Measurements from ENCODE around the gene WDR12.
"Not testable (repeated sequence)": the region's sequence is repeated elsewhere in the genome, so short reads cannot be mapped to it uniquely, and the experiment has no call there.

WDR12 gene

DNA sequence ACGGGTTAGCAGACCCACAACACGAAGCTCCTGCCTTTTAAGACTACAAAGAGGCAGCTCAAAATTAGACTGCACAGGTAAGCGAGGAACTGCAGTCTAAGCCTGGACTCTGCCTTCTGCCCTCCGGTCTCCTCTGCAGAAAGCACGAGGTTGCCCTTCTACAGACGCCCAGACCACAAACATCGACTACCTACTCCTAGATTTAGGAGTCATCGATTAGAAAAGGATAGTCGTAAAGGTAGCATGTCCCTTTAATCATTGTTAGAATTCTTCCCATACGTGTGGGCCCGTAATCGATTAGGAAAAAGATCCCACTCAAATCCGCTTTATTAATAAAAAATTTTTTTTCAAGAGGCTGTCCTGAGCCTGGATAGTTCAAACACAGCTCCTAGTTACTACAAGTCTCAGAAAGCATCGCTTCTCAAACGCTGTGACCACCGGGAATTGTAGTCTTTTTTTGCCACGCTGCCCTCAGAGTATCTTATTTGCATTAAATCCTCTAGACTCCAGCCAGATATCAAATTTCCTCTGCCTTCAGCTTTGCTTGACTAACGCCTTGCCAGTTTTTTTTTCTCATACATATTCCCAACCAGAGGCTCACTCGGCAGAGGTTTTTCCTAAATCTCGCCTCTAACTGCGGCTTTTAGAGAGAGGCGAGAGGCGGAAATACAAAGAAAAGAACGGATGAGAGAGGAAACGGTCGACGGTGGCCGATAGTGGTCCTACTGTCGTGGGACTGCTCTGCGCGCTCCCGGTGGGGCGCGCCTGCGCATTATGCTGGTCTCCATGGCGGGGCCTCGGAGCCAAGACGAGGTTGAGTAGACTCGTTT is at the start of gene WDR12, which contains the start of gene CARF:
Gene WDR12, minus strand, starts transcription at position 162 of the 830 bp plus-strand sequence. CDS start 197 bp downstream, outside the sequence.
Gene CARF, plus strand, starts transcription at position 764 of the 830 bp plus-strand sequence. CDS start 29,628 bp downstream, outside the sequence.
- TF ChIP-seq CTCF (IDR thresholded peaks at IDR 0.05; ENCODE audit: control extremely low read depth, extremely low read depth, low read depth, missing control alignments) = no peak
- ChIA-PET CTCF (interaction anchor here (1.0 to 1.4 kb wide), 3 partner anchors 107 to 323 kb away, joined by 3 to 4 read pairs (median 3); no protein-coding TSS in a partner anchor), POLR2A (no interaction called here)
- DNase-seq (ENCODE audit: extremely low spot score) = peak; percentile 92

DNA sequence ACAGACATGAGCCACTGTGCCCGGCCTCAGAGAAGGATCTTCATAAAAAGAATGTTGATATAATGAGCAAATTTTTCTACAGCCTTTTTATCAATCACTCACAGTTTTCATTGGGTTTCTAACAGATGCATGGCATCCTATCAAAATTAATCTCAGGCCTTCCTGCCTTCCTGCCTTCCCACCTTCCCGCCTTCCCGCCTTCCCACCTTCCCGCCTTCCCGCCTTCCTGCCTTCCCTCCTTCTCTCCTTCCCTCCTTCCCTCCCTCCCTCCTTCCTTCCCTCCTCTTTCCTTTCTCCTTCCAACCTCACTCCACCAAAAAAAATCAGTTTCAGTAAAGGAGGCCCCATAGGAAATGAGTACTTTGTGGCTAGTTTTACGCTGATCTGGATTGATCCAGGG is 49.1 kb upstream of the WDR12 start:
- TF ChIP-seq CTCF (IDR thresholded peaks at IDR 0.05; ENCODE audit: control extremely low read depth, extremely low read depth, low read depth, missing control alignments) = no peak
- CTCF ChIA-PET = no interaction called here
- no peak for DNase-seq (ENCODE audit: extremely low spot score)
- POLR2A ChIA-PET = no interaction called here

DNA sequence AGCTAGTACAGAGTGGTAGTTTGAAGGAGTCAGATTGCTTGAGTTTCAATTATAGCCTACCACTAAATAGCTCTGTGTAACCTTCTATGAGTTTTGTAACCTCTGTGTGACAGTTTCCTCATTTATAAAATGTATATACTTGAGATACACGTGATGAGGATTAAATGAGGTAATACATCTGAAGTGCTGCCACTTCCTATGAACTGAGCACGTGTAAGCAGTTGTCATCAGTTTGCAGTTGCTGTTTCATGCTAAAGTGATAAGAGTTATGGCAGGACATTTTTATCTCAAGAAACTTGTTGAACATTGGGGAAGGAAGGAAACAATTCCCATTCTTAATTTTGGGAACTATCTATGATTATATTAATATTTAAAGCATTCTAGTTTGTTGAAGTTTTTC is 39.1 kb upstream of the WDR12 start:
- ChIA-PET POLR2A (no interaction called here), CTCF (interaction anchor here (1.0 to 2.6 kb wide), 3 partner anchors 10 to 35 kb away, joined by 3 to 7 read pairs (median 4); no protein-coding TSS in a partner anchor)
- no peak for DNase-seq (ENCODE audit: extremely low spot score)
- no peak for TF ChIP-seq CTCF (IDR thresholded peaks at IDR 0.05; ENCODE audit: control extremely low read depth, extremely low read depth, low read depth, missing control alignments)

DNA sequence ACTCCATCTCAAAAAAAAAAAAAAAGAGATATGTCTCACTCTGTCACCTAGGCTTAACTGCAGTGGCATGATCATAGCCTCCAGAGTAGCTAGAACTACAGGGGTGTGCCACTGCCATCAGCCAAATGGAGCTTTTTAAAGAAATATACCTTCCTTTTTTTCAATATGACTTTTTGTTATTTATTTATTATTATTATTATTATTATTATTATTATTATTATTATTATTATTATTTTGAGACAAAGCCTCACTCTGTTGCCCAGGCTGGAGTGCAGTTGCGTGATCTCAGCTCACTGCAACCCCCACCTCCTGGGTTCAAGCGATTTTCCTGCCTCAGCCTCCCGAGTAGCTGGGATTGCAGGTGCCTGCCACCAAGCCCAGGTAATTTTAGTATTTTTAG is 37.9 kb upstream of the WDR12 start:
- DNase-seq (ENCODE audit: extremely low spot score); POLR2A ChIA-PET: not testable (repeated sequence)
- CTCF ChIA-PET = interaction anchor here (1.3 to 1.6 kb wide), 2 partner anchors 9 to 12 kb away, joined by 3 to 4 read pairs; no protein-coding TSS in a partner anchor

DNA sequence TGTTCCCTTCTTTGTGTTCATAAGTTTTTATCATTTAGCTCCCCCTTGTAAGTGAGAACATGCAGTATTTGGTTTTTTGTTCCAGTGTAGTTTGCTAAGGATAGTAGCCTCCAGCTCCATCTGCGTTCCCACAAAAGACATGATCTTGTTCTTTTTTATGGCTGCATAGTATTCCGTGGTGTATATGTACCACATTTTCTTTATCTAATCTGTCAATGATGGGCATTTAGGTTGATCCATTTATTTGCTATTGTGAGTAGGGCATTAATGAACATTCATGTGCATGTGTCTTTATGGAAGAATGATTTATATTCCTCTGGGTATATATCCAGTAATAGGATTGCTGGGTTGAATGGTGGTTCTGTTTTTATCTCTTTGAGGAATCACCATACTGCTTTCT is 34.0 kb upstream of the WDR12 start:
- DNase-seq (ENCODE audit: extremely low spot score) = no peak
- CTCF ChIA-PET = interaction anchor here (0.7 to 1.3 kb wide), 5 partner anchors 13 to 56 kb away, joined by 3 to 4 read pairs (median 3); no protein-coding TSS in a partner anchor
- TF ChIP-seq CTCF (IDR thresholded peaks at IDR 0.05; ENCODE audit: control extremely low read depth, extremely low read depth, low read depth, missing control alignments) = no peak
- POLR2A ChIA-PET = no interaction called here

DNA sequence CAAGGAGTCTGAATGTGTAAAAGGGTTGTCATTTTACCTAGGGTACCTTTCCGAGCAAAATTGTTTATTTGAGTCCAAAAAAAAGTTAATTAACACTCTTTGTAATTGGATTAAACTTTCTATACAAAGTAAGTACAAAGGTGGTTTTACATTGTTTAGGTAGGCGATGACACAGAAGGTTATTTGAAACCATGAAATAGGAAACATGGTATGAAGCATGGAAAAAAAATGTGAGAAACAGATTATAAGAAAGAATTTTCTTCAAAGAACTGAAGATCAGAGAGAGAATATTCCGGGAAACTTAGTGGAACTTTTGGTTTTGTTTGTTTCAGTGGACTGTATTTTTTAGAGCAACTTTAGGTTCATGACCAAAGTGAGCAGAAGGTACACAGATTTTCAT is 33.3 kb upstream of the WDR12 start:
- CTCF ChIA-PET = interaction anchor here (0.7 to 1.2 kb wide), 3 partner anchors 13 to 57 kb away, joined by 3 to 4 read pairs (median 3); no protein-coding TSS in a partner anchor
- no peak for DNase-seq (ENCODE audit: extremely low spot score)
- POLR2A ChIA-PET = no interaction called here
- no peak for TF ChIP-seq CTCF (IDR thresholded peaks at IDR 0.05; ENCODE audit: control extremely low read depth, extremely low read depth, low read depth, missing control alignments)

DNA sequence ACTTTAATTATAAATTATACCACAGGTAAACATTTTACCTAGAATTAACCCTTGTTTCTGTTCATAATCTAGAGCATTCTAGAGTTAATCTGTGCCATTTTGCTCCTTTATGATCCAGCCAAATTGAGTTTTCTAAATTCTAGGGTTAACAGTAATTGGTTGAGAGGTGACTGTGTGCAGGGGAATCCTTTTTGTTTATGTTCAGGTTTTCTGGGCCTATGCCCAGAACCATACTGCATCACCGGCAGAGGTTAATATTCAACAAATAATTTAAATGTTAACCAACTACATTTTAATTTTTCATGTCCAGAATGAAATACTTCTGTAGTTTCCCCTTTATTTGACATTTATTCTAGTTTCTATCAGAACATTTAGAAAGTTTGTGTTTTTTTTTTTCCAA is 32.9 kb upstream of the WDR12 start:
- ChIA-PET POLR2A (no interaction called here), CTCF (no interaction called here)
- TF ChIP-seq CTCF (IDR thresholded peaks at IDR 0.05; ENCODE audit: control extremely low read depth, extremely low read depth, low read depth, missing control alignments) = no peak
- no peak for DNase-seq (ENCODE audit: extremely low spot score)
